LNCaP clone FGC (cell line): ENCODE data around the gene NOS2.
A peak's percentile ranks its signal among the peaks of the same experiment; 100 is the strongest.

Experiments used
- DNase-seq: peaks from one replicate; pipeline ENCODE4 v3.0.0-alpha.2; 2011; ENCODE audit warnings: low read depth
- H3K4me3 ChIP-seq: 2 replicates; pipeline ENCODE4 v1.5.1; 2011; ENCODE audit warnings: mild to moderate bottlenecking, low read depth, low read length, control low read depth
- CTCF ChIP-seq: IDR thresholded peaks from 2 replicates; pipeline ENCODE4 v1.5.1; 2012; ENCODE audit warnings: mild to moderate bottlenecking; ENCODE audit not compliant: control insufficient read depth, insufficient read depth; ENCODE audit errors: extremely low read depth

NOS2 gene

GRCh38 chr17:27811961-27812360 lies 11.6 kb upstream of the NOS2 start:
- H3K4me3 ChIP-seq = no peak overlapping the region
- peak; percentile 65 for DNase-seq
- TF ChIP-seq CTCF = no peak

GRCh38 chr17:27810902-27811557 lies 10.7 kb upstream of the NOS2 start:
- no peak for DNase-seq
- TF ChIP-seq CTCF = no peak
- no peak overlapping the region for H3K4me3 ChIP-seq

GRCh38 chr17:27810211-27810901 lies 10.0 kb upstream of the NOS2 start:
- TF ChIP-seq CTCF = no peak
- no peak for DNase-seq
- H3K4me3 ChIP-seq = no peak overlapping the region

GRCh38 chr17:27809555-27809954 lies 9.2 kb upstream of the NOS2 start:
- no peak for TF ChIP-seq CTCF
- DNase-seq = no peak
- no peak overlapping the region for H3K4me3 ChIP-seq

- no peak for TF ChIP-seq CTCF
- no peak overlapping the region for H3K4me3 ChIP-seq
- DNase-seq = no peak
Measured at GRCh38 chr17:27808628-27809027, 8.3 kb upstream of the NOS2 start.

GRCh38 chr17:27807567-27808470 lies 7.5 kb upstream of the NOS2 start:
- no peak for TF ChIP-seq CTCF
- no peak for DNase-seq
- H3K4me3 ChIP-seq = no peak overlapping the region
